Heart right ventricle (tissue), 16 donors: ENCODE results near the gene PLA2G4C. TPM values are rescaled to one million over a fixed set of nuclear protein-coding genes. Genes with fewer than 3 reads are reported as not detected.

Experiments used
- ATAC-seq, 8 donors: fragments of 200-7000 bp; cut with Tn5 transposase; one replicate each; pipeline ENCODE4 v1.9.1; 2020; ENCODE audit warnings: mild to moderate bottlenecking in 8 of 8, moderate library complexity in 8 of 8, moderate number of reproducible peaks in 1 of 8
- DNase-seq, 2 donors: peaks; one replicate each; pipeline ENCODE4 v3.0.0-alpha.2; 2020
- H3K27ac ChIP-seq, 10 donors: fragments of 200-600 bp; sonication (generic) in 2 of 10; one replicate each; pipeline versions ENCODE4 v1.5.0 to v1.8.0; 2020 to 2022; ENCODE audit warnings: mild to moderate bottlenecking in 3 of 10
- H3K27me3 ChIP-seq, 7 donors: fragments of 200-600 bp; one replicate each; pipeline ENCODE4 v1.8.0; 2021 to 2022; ENCODE audit warnings: mild to moderate bottlenecking in 2 of 7
- H3K36me3 ChIP-seq, 9 donors: fragments of 200-600 bp; sonication (generic) in 1 of 9; one replicate each; pipeline versions ENCODE4 v1.5.0 to v1.8.0; 2020 to 2022; ENCODE audit warnings: mild to moderate bottlenecking in 2 of 9
- H3K4me1 ChIP-seq, 9 donors: fragments of 200-600 bp; sonication (generic) in 1 of 9; one replicate each; pipeline versions ENCODE4 v1.5.0 to v1.8.0; 2020 to 2022; ENCODE audit warnings: mild to moderate bottlenecking in 4 of 9
- H3K4me3 ChIP-seq, 10 donors: fragments of 200-600 bp; sonication (generic) in 2 of 10; one replicate each; pipeline versions ENCODE4 v1.5.0 to v1.8.0; 2020 to 2022; ENCODE audit warnings: mild to moderate bottlenecking in 7 of 10, moderate library complexity in 2 of 10
- H3K9me3 ChIP-seq, 11 donors: fragments of 200-600 bp in 10 of 11; sonication (generic) in 2 of 11; one replicate each; pipeline versions ENCODE4 v1.5.0 to v1.8.0; 2013 to 2022; ENCODE audit warnings: mild to moderate bottlenecking in 2 of 11, control low read depth in 1 of 11, moderate library complexity in 1 of 11
- WGBS, 2 donors: extraction: QIAGEN DNeasy Blood & Tissue Kit; methylation state at CpG; one replicate each; pipeline ENCODE4 v1.1.7; 2013; ENCODE audit warnings: inconsistent platforms in 1 of 2; 5-methylcytosine and 5-hydroxymethylcytosine counted together
- intact Hi-C, 10 donors: fragments of 100-400 bp; cut with DNase I; formaldehyde crosslinking; loops; one replicate each; pipeline versions ENCODE4 v1.11.1 to v1.14.2; 2022
- polyA plus RNA-seq, 2 donors: library from polyadenylated mRNA; stranded (reverse); fragments of 200-250 nt; gene quantifications; one replicate each; pipeline ENCODE4 v1.2.3, GENCODE V29; 2013
- total RNA-seq, 10 donors: library from RNA; stranded (reverse); fragmentation: NEBNext Ultra II Directional in 3 of 10; extraction: Animal tissue kit (Norgen Biotek cat#: 25700) in 3 of 10; gene quantifications; one replicate each; pipeline versions ENCODE4 v1.2.1 to v1.2.4, GENCODE V29; 2021 to 2023
- TF ChIP-seq, protein P1 (sequence below), 9 donors: fragments of 200-600 bp; sonication (generic) in 2 of 9; IDR thresholded peaks; one replicate each; pipeline versions ENCODE4 v1.5.0 to v1.8.0; 2021 to 2022; ENCODE audit warnings: antibody characterized with exemption in 9 of 9, mild to moderate bottlenecking in 5 of 9, moderate library complexity in 1 of 9
- donor health status: Arrhythmogenic right ventricular cardiomyopathy.
- donor health status: ischemic (EF 13 %, LVEDD 7.1; RV severe dilation, severe dysfunction).
- donor health status: healthy with polysubstance abuse.
- donor health status: DM: no; HTN: yes; CAD: no.
- donor health status: DM: no; HTN: no; CAD: no.
- donor health status: ischemic (EF 25% LVEDD 6.9; RV normal size, moderate dysfunction).
- donor health status: ischemic (EF 25% LVEDD 5.7; RV mildly dilated, moderate dysfunction).
- donor health status: healthy.
- donor health status: DM: yes; HTN: yes; CAD: no.
- donor health status: Ischemic cardiomyopathy.
- donor health status: ischemic (EF 35%, LVEDD 5.7; RV mildly dilated, moderate dysfunction).
- donor health status: nonischemic (EF 11% LVEDD 7.7; RV severe dilation, severe dysfunction).
- donor health status: DM: yes; HTN: yes; CAD: no.
- donor health status: PGD.
- donor health status: ischemic (EF 29% LVEDD 5.4; RV normal size, mild dysfunction).
- donor health status: nonischemic (EF 23%, LVEDD 6.1; RV moderate dilation, normal function).

Gene PLA2G4C
- total and polyA plus RNA-seq, 12 donors = 15.0 to 71.2 (median 46.3) TPM

DNA sequence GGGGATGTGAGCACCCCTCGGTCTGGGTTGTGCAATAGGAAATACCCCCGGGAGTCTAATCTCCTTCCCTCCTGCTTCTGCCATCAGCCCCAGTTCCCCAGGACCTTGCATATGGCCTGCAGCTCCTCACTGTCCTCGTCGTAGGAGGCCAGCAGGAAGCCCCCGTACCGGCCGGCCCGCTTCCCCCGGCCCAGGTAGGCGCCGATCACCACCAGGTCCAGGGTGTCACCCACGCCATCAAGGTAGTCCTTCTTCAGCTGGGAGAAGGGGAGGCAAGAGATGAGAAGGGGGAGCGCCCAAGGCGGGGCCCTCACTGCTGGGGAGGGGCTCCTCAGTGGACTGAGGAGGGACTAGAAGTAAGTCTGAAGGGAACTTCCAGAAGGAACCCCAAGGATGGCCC, 10.4 kb upstream of the PLA2G4C start:
- Histone ChIP-seq H3K4me3 (no peak overlapping the region), H3K9me3 (no peaks in the 10 kb centered on the region), H3K4me1 (peaks cover 0 to 21% (median 9%) of the 10 kb centered on the region in 9 donors), H3K36me3 (peaks cover 0 to 33% (median 0%) of the 10 kb centered on the region in 9 donors), H3K27me3 (no peaks in the 10 kb centered on the region), H3K27ac (peak overlapping the region in 1 of 10 donors; percentile 51)
- 94 to 98% methylated on average over 14 of the region's 14 CpGs for WGBS, 2 donors
- no peak for ATAC-seq
- intact Hi-C loops = no loop called here
- TF ChIP-seq, protein P1, sequence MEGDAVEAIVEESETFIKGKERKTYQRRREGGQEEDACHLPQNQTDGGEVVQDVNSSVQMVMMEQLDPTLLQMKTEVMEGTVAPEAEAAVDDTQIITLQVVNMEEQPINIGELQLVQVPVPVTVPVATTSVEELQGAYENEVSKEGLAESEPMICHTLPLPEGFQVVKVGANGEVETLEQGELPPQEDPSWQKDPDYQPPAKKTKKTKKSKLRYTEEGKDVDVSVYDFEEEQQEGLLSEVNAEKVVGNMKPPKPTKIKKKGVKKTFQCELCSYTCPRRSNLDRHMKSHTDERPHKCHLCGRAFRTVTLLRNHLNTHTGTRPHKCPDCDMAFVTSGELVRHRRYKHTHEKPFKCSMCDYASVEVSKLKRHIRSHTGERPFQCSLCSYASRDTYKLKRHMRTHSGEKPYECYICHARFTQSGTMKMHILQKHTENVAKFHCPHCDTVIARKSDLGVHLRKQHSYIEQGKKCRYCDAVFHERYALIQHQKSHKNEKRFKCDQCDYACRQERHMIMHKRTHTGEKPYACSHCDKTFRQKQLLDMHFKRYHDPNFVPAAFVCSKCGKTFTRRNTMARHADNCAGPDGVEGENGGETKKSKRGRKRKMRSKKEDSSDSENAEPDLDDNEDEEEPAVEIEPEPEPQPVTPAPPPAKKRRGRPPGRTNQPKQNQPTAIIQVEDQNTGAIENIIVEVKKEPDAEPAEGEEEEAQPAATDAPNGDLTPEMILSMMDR (IDR thresholded peaks at IDR 0.05) = no peak
- DNase-seq = no peak

DNA sequence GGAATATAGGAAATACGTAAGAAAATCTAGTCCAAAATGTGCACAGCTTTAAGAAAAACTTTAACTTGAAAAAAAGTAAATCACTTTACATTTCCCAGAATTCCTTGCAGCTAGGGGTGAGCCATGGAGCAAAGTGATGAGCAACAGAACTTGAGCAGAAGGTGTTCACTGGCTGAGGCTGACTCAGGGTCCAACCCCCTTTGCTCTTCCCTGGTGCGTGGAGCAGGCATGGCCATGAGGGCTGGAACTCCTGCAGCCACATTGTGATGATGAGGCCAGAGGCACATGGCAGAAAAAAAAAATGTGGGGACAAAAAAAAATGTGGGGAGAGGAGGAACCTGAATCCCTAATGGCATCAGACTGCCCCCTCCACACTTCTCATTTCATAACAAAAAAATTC, 9.9 kb upstream of the PLA2G4C start:
- WGBS, 2 donors = 97 to 100% methylated on average over 2 of the region's 2 CpGs

DNA sequence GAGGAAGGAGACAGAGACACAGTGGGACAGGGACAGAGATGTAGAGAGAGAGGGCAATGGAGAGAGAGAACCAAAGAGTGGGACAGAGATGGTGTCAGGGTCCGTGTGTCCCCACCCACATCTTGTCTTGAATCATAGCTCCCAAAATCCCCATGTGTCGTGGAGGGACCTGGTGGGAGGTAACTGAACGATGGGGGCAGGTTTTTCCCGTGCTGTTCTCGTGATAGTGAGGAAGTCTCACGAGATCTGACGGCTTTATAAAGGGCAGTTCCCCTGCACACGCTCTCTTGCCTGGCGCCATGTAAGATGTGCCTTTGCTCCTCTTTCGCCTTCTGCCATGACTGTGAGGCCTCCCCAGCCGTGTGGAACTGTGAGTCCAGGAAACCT, 7.5 kb upstream of the PLA2G4C start:
- H3K27ac ChIP-seq = peak overlapping the region in 1 of 10 donors; percentile 71
- 86 to 92% methylated on average over 11 of the region's 11 CpGs for WGBS, 2 donors
- H3K4me1 ChIP-seq = peaks cover 0 to 19% (median 9%) of the 10 kb centered on the region in 9 donors
- no peak overlapping the region for H3K4me3 ChIP-seq
- H3K36me3 ChIP-seq = peaks cover 0 to 36% (median 0%) of the 10 kb centered on the region in 9 donors
- H3K27me3 ChIP-seq = no peaks in the 10 kb centered on the region
- no peak for DNase-seq
- intact Hi-C loops = no loop called here
- TF ChIP-seq, protein P1 (IDR thresholded peaks at IDR 0.05) = no peak
- H3K9me3 ChIP-seq = no peaks in the 10 kb centered on the region
- no peak for ATAC-seq

More for the DNA sequence above, 9.9 kb upstream of the PLA2G4C start:
- intact Hi-C loops = no loop called here
- no peak overlapping the region for H3K4me3 ChIP-seq
- DNase-seq (no peak), ATAC-seq (no peak)
- H3K36me3 ChIP-seq = peaks cover 0 to 33% (median 0%) of the 10 kb centered on the region in 9 donors
- H3K27me3 ChIP-seq = no peaks in the 10 kb centered on the region
- no peak overlapping the region for H3K27ac ChIP-seq
- H3K4me1 ChIP-seq = peaks cover 0 to 21% (median 9%) of the 10 kb centered on the region in 9 donors
- TF ChIP-seq, protein P1 (IDR thresholded peaks at IDR 0.05) = no peak
- H3K9me3 ChIP-seq = no peaks in the 10 kb centered on the region

DNA sequence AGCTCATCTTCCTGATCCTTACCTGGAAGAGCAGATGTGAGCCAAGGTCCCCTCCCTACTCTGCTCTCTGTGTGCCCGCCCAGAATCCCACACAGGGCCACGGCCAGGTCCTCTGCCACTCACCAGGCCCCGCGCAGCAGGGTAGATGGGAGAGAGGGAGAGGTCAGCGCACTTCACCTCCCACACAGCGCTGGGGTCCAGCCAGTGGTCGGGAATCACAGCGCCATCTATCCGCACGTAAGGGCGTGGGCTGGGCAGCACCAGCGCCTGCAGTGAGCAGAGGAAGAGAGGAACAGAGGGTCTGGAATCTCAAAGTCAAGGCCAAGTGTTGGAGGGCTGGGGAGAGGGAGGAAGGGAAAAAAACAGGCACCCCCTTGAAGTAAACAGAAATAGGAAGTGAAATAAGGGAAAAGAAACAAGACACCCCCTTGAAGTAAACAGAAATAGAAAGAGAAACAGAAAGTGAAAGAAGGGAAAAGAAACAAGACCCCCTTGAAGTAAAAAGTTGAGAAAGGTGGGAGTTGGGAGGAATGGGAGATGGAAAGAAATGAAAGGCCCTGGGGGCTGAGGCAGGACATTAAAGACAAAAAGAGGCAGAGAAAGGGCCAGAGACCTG, 7.0 kb upstream of the PLA2G4C start:
- intact Hi-C loops = no loop called here
- Histone ChIP-seq H3K4me1 (peaks cover 0 to 19% (median 9%) of the 10 kb centered on the region in 9 donors), H3K27me3 (no peaks in the 10 kb centered on the region), H3K27ac (peak overlapping the region in 1 of 10 donors; percentile 71), H3K9me3 (no peaks in the 10 kb centered on the region), H3K4me3 (no peak overlapping the region), H3K36me3 (peaks cover 0 to 31% (median 0%) of the 10 kb centered on the region in 9 donors)
- WGBS, 2 donors = 77 to 81% methylated on average over 12 of the region's 12 CpGs
- DNase-seq (no peak), ATAC-seq (no peak)
- TF ChIP-seq, protein P1 (IDR thresholded peaks at IDR 0.05) = no peak
